ENCODE measurements around the gene RHBDL3. TPM values are rescaled to one million over a fixed set of nuclear protein-coding genes. Genes with fewer than 3 reads are reported as not detected.

The RHBDL3 gene
- total RNA-seq, 1 donor from 2014 or later = 1.2 TPM

- no peak overlapping the region for H3K27ac Mint-ChIP-seq
- peak overlapping the region; percentile 60 for H3K4me3 Mint-ChIP-seq
- no peaks in the 10 kb centered on the region for H3K36me3 Mint-ChIP-seq
- no peak for DNase-seq (ENCODE audit: low spot score in 2 of 2, unreplicated experiment in 2 of 2)
- peaks cover 17% of the 10 kb centered on the region for H3K4me1 Mint-ChIP-seq
- peaks cover 90% of the 10 kb centered on the region for H3K27me3 Mint-ChIP-seq (ENCODE audit: low read depth)
- TF ChIP-seq, protein P1, sequence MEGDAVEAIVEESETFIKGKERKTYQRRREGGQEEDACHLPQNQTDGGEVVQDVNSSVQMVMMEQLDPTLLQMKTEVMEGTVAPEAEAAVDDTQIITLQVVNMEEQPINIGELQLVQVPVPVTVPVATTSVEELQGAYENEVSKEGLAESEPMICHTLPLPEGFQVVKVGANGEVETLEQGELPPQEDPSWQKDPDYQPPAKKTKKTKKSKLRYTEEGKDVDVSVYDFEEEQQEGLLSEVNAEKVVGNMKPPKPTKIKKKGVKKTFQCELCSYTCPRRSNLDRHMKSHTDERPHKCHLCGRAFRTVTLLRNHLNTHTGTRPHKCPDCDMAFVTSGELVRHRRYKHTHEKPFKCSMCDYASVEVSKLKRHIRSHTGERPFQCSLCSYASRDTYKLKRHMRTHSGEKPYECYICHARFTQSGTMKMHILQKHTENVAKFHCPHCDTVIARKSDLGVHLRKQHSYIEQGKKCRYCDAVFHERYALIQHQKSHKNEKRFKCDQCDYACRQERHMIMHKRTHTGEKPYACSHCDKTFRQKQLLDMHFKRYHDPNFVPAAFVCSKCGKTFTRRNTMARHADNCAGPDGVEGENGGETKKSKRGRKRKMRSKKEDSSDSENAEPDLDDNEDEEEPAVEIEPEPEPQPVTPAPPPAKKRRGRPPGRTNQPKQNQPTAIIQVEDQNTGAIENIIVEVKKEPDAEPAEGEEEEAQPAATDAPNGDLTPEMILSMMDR (IDR thresholded peaks at IDR 0.05; ENCODE audit: unreplicated experiment) = no peak
- no peaks in the 10 kb centered on the region for H3K9me3 Mint-ChIP-seq
These were observed 2.1 kb downstream of the RHBDL3 start for GRCh38 chr17:32267690-32268205.

DNA sequence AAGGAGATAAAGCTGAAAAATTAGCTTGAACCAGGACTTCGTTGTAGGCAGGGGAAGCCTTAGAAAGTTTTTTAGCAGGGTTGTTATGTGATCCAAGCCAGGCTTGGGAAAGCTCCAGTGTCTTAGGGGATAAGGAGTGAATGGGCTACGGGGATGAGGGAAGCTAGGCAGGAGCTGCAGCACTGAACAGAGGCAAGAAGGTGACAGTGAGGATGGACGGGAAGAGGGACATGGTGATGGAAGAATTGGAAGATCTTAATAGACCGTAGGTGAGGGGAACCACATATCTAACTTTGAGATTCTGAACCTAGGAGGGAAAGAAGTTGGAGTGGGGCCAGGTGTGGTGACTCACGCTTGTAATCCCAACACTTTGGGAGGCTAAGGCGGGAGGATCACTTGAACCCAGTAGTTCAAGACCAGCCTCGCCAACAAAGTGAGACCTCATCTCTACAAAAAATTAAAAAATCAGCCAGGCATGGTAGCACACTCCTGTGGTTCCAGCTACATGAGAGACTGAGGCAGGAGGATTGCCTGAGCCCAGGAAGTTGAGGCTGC lies 3.2 kb downstream of the RHBDL3 start:
- Mint-ChIP-seq H3K36me3 (no peaks in the 10 kb centered on the region), H3K4me3 (no peak overlapping the region), H3K27me3 (ENCODE audit: low read depth) (peaks cover 85% of the 10 kb centered on the region), H3K27ac (no peak overlapping the region), H3K4me1 (peaks cover 17% of the 10 kb centered on the region), H3K9me3 (no peaks in the 10 kb centered on the region)
- DNase-seq (ENCODE audit: low spot score in 2 of 2, unreplicated experiment in 2 of 2) = no peak
- TF ChIP-seq, protein P1 (IDR thresholded peaks at IDR 0.05; ENCODE audit: unreplicated experiment) = no peak

GRCh38 chr17:32269377-32269776 lies 3.7 kb downstream of the RHBDL3 start:
- no peak for DNase-seq (ENCODE audit: low spot score in 2 of 2, unreplicated experiment in 2 of 2)
- Mint-ChIP-seq H3K27ac (no peak overlapping the region), H3K4me1 (peaks cover 17% of the 10 kb centered on the region), H3K9me3 (no peaks in the 10 kb centered on the region), H3K4me3 (no peak overlapping the region), H3K27me3 (ENCODE audit: low read depth) (peaks cover 85% of the 10 kb centered on the region), H3K36me3 (no peaks in the 10 kb centered on the region)
- TF ChIP-seq, protein P1 (IDR thresholded peaks at IDR 0.05; ENCODE audit: unreplicated experiment) = no peak

GRCh38 chr17:32271844-32272243 lies 6.2 kb downstream of the RHBDL3 start:
- no peak overlapping the region for H3K4me3 Mint-ChIP-seq
- H3K27ac Mint-ChIP-seq = no peak overlapping the region
- peaks cover 10% of the 10 kb centered on the region for H3K4me1 Mint-ChIP-seq
- no peaks in the 10 kb centered on the region for H3K9me3 Mint-ChIP-seq
- no peaks in the 10 kb centered on the region for H3K36me3 Mint-ChIP-seq
- TF ChIP-seq, protein P1 (IDR thresholded peaks at IDR 0.05; ENCODE audit: unreplicated experiment) = no peak
- DNase-seq (ENCODE audit: low spot score in 2 of 2, unreplicated experiment in 2 of 2) = no peak
- H3K27me3 Mint-ChIP-seq (ENCODE audit: low read depth) = peaks cover 80% of the 10 kb centered on the region

GRCh38 chr17:32274101-32274500 lies 8.5 kb downstream of the RHBDL3 start:
- no peak for DNase-seq (ENCODE audit: low spot score in 2 of 2, unreplicated experiment in 2 of 2)
- peaks cover 65% of the 10 kb centered on the region for H3K27me3 Mint-ChIP-seq (ENCODE audit: low read depth)
- no peaks in the 10 kb centered on the region for H3K36me3 Mint-ChIP-seq
- no peak overlapping the region for H3K27ac Mint-ChIP-seq
- H3K9me3 Mint-ChIP-seq = no peaks in the 10 kb centered on the region
- no peaks in the 10 kb centered on the region for H3K4me1 Mint-ChIP-seq
- no peak overlapping the region for H3K4me3 Mint-ChIP-seq
- TF ChIP-seq, protein P1 (IDR thresholded peaks at IDR 0.05; ENCODE audit: unreplicated experiment) = no peak
